Muscle of leg (tissue), 11 donors: ENCODE data around the gene ZNF668. TPM values are rescaled to one million over a fixed set of nuclear protein-coding genes. Genes with fewer than 3 reads are reported as not detected.

Experiments
- DNase-seq: peaks from one replicate; pipeline ENCODE4 v3.0.0; 2013
- H3K27ac ChIP-seq: one replicate; pipeline ENCODE4 v1.5.1; 2013; ENCODE audit warnings: mild to moderate bottlenecking, low read length, control low read depth
- H3K27me3 ChIP-seq: one replicate; pipeline ENCODE4 v1.6.1; 2013; ENCODE audit warnings: low read length; ENCODE audit not compliant: control insufficient read depth, insufficient read depth
- H3K36me3 ChIP-seq: one replicate; pipeline ENCODE4 v1.6.1; 2013; ENCODE audit warnings: low read length; ENCODE audit not compliant: control insufficient read depth, insufficient read depth
- H3K4me1 ChIP-seq: one replicate; pipeline ENCODE4 v1.6.1; 2013; ENCODE audit warnings: low read length; ENCODE audit not compliant: control insufficient read depth, insufficient read depth
- H3K4me3 ChIP-seq: one replicate; pipeline ENCODE4 v1.5.1; 2013; ENCODE audit warnings: low read length, control low read depth
- H3K9me3 ChIP-seq: replicated peaks from 2 replicates; pipeline ENCODE4 v1.6.1; 2013; ENCODE audit warnings: low read depth, low read length; ENCODE audit not compliant: control insufficient read depth
- WGBS: methylation state at CpG from one replicate; pipeline ENCODE4 v1.1.5; 2013; ENCODE audit warnings: missing lambda C conversion rate; ENCODE audit not compliant: insufficient coverage; 5-methylcytosine and 5-hydroxymethylcytosine counted together
- polyA plus RNA-seq, 8 donors: library from polyadenylated mRNA; unstranded; fragments of 120-200 nt; gene quantifications; one replicate each; pipeline versions ENCODE4 v1.2.1 to v1.2.3, GENCODE V29; 2013; ENCODE audit warnings: inconsistent platforms in 1 of 8, low replicate concordance in 1 of 8; ENCODE audit not compliant: insufficient read length in 8 of 8, insufficient read depth in 1 of 8
- total RNA-seq: library from RNA; stranded (reverse); fragments of 120-200 nt; gene quantifications from one replicate; pipeline ENCODE4 v1.2.4, GENCODE V29; 2013

The ZNF668 gene
- total and polyA plus RNA-seq, 9 donors, result 4.3 to 12.3 (median 10.5) TPM

GRCh38 chr16:31087971-31088370, 13.9 kb upstream of the ZNF668 start:
- WGBS, result 60% methylated on average over 1 of the region's 5 CpGs
- H3K4me3 ChIP-seq, result no peak overlapping the region
- DNase-seq, result no peak

GRCh38 chr16:31087481-31087880, 13.4 kb upstream of the ZNF668 start:
- Histone ChIP-seq H3K4me3 (no peak overlapping the region), H3K27me3 (no peaks in the 10 kb centered on the region), H3K9me3 (no peaks in the 10 kb centered on the region), H3K4me1 (peaks cover 68% of the 10 kb centered on the region), H3K36me3 (peaks cover 64% of the 10 kb centered on the region), H3K27ac (peak overlapping the region; percentile 95)
- no peak for DNase-seq
- WGBS, result 76% methylated on average over 4 of the region's 8 CpGs

More at GRCh38 chr16:31087971-31088370, 13.9 kb upstream of the ZNF668 start:
- Histone ChIP-seq H3K36me3 (peaks cover 60% of the 10 kb centered on the region), H3K4me1 (peaks cover 67% of the 10 kb centered on the region), H3K9me3 (no peaks in the 10 kb centered on the region), H3K27ac (peak overlapping the region; percentile 67), H3K27me3 (no peaks in the 10 kb centered on the region)

- H3K4me3 ChIP-seq, result peak overlapping the region; percentile 26
- WGBS, result 68% methylated on average over 6 of the region's 6 CpGs
- no peak for DNase-seq
- H3K27ac ChIP-seq, result peak overlapping the region; percentile 95
- H3K4me1 ChIP-seq, result peaks cover 76% of the 10 kb centered on the region
- H3K9me3 ChIP-seq, result no peaks in the 10 kb centered on the region
- H3K36me3 ChIP-seq, result peaks cover 70% of the 10 kb centered on the region
- no peaks in the 10 kb centered on the region for H3K27me3 ChIP-seq
Measured at GRCh38 chr16:31086629-31086906, 12.5 kb upstream of the ZNF668 start.

GRCh38 chr16:31085873-31086628, 12.0 kb upstream of the ZNF668 start:
- Histone ChIP-seq H3K4me1 (peaks cover 77% of the 10 kb centered on the region), H3K9me3 (no peaks in the 10 kb centered on the region), H3K27me3 (no peaks in the 10 kb centered on the region), H3K27ac (peak overlapping the region; percentile 95), H3K4me3 (peak overlapping the region; percentile 44), H3K36me3 (peaks cover 71% of the 10 kb centered on the region)
- peak; percentile 89 for DNase-seq
- WGBS, result 73% methylated on average over 18 of the region's 18 CpGs

- peak overlapping the region; percentile 95 for H3K27ac ChIP-seq
- no peak for DNase-seq
- peak overlapping the region; percentile 44 for H3K4me3 ChIP-seq
- H3K27me3 ChIP-seq, result no peaks in the 10 kb centered on the region
- peaks cover 77% of the 10 kb centered on the region for H3K4me1 ChIP-seq
- no peaks in the 10 kb centered on the region for H3K9me3 ChIP-seq
- peaks cover 71% of the 10 kb centered on the region for H3K36me3 ChIP-seq
- WGBS, result 65% methylated on average over 8 of the region's 8 CpGs
Measured at GRCh38 chr16:31085411-31085810, 11.4 kb upstream of the ZNF668 start.

GRCh38 chr16:31084584-31085302, 10.7 kb upstream of the ZNF668 start:
- H3K4me3 ChIP-seq, result peak overlapping the region; percentile 44
- H3K36me3 ChIP-seq, result peaks cover 73% of the 10 kb centered on the region
- no peaks in the 10 kb centered on the region for H3K27me3 ChIP-seq
- H3K9me3 ChIP-seq, result no peaks in the 10 kb centered on the region
- peak; percentile 64 for DNase-seq
- WGBS, result 83% methylated on average over 12 of the region's 16 CpGs
- H3K4me1 ChIP-seq, result peaks cover 77% of the 10 kb centered on the region
- H3K27ac ChIP-seq, result peak overlapping the region; percentile 95

GRCh38 chr16:31083981-31084380, 9.9 kb upstream of the ZNF668 start:
- Histone ChIP-seq H3K4me1 (peaks cover 73% of the 10 kb centered on the region), H3K27ac (peak overlapping the region; percentile 82), H3K36me3 (peaks cover 76% of the 10 kb centered on the region), H3K4me3 (peak overlapping the region; percentile 34), H3K9me3 (no peaks in the 10 kb centered on the region), H3K27me3 (no peaks in the 10 kb centered on the region)
- 89% methylated on average over 9 of the region's 13 CpGs for WGBS
- DNase-seq, result no peak

- H3K4me3 ChIP-seq, result no peak overlapping the region
- H3K36me3 ChIP-seq, result peaks cover 76% of the 10 kb centered on the region
- H3K27ac ChIP-seq, result no peak overlapping the region
- no peaks in the 10 kb centered on the region for H3K9me3 ChIP-seq
- H3K27me3 ChIP-seq, result no peaks in the 10 kb centered on the region
- 88% methylated on average over 4 of the region's 5 CpGs for WGBS
- peaks cover 69% of the 10 kb centered on the region for H3K4me1 ChIP-seq
- DNase-seq, result no peak
Measured at GRCh38 chr16:31083556-31083955, 9.5 kb upstream of the ZNF668 start.

- WGBS, result no CpG with 5 or more reads among the region's 9 CpGs
- Histone ChIP-seq H3K4me1 (peaks cover 64% of the 10 kb centered on the region), H3K27ac (peak overlapping the region; percentile 6), H3K4me3 (no peak overlapping the region), H3K36me3 (peaks cover 76% of the 10 kb centered on the region), H3K9me3 (no peaks in the 10 kb centered on the region), H3K27me3 (no peaks in the 10 kb centered on the region)
- peak; percentile 17 for DNase-seq
Measured at GRCh38 chr16:31083081-31083480, 9.0 kb upstream of the ZNF668 start.

GRCh38 chr16:31082368-31083045, 8.5 kb upstream of the ZNF668 start:
- Histone ChIP-seq H3K27me3 (no peaks in the 10 kb centered on the region), H3K9me3 (no peaks in the 10 kb centered on the region), H3K4me3 (no peak overlapping the region), H3K36me3 (peaks cover 77% of the 10 kb centered on the region), H3K27ac (no peak overlapping the region), H3K4me1 (peaks cover 58% of the 10 kb centered on the region)
- DNase-seq, result peak; percentile 8
- 73% methylated on average over 4 of the region's 14 CpGs for WGBS
